GM12865 (cell line): ENCODE results near the gene CLECL1.

Experiments
- DNase-seq: peaks from one replicate; pipeline ENCODE4 v3.0.0; 2010; ENCODE audit warnings: low read depth
- H3K4me3 ChIP-seq: 2 replicates; pipeline ENCODE4 v1.5.1; 2011; ENCODE audit warnings: mild to moderate bottlenecking, low read depth, low read length, control low read depth
- TF ChIP-seq, protein P1 (sequence below): IDR thresholded peaks from 2 replicates; pipeline ENCODE4 v1.5.1; 2011; ENCODE audit warnings: low read length, control low read depth, low read depth, inconsistent platforms; ENCODE audit not compliant: insufficient read depth; ENCODE audit errors: missing control alignments

Gene CLECL1

DNA sequence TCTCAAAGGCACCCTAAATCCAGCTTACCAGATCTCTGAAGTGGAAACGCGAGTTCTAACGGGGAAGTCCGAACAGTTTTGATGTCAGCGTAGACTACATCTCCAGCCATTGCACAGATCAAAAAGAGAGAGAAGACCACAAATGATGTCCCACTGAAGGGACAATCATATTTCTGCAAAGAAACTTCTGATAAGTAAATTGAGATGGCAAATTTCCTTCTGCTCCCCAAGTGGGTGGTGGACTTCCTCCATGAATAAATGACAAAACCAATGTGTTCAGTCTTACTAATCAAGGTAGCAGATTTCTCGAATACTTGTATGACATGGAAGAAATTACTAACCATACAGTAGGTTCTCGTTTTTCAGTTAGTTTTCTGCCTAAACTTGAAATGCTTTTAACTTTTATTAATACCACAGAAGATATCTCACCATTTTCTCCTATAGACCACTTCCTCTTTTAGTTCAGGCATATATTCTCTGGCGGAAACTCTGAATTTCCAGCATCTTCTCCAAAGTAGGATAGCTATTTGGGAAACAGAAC, at the start of gene CLECL1:
Gene CLECL1, minus strand, starts transcription at position 177 of the 541 bp plus-strand sequence.
- peak within 1 kb of the TSS; percentile 89 for H3K4me3 ChIP-seq
- peak; percentile 72 for DNase-seq
- TF ChIP-seq, protein P1, sequence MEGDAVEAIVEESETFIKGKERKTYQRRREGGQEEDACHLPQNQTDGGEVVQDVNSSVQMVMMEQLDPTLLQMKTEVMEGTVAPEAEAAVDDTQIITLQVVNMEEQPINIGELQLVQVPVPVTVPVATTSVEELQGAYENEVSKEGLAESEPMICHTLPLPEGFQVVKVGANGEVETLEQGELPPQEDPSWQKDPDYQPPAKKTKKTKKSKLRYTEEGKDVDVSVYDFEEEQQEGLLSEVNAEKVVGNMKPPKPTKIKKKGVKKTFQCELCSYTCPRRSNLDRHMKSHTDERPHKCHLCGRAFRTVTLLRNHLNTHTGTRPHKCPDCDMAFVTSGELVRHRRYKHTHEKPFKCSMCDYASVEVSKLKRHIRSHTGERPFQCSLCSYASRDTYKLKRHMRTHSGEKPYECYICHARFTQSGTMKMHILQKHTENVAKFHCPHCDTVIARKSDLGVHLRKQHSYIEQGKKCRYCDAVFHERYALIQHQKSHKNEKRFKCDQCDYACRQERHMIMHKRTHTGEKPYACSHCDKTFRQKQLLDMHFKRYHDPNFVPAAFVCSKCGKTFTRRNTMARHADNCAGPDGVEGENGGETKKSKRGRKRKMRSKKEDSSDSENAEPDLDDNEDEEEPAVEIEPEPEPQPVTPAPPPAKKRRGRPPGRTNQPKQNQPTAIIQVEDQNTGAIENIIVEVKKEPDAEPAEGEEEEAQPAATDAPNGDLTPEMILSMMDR: no peak

DNA sequence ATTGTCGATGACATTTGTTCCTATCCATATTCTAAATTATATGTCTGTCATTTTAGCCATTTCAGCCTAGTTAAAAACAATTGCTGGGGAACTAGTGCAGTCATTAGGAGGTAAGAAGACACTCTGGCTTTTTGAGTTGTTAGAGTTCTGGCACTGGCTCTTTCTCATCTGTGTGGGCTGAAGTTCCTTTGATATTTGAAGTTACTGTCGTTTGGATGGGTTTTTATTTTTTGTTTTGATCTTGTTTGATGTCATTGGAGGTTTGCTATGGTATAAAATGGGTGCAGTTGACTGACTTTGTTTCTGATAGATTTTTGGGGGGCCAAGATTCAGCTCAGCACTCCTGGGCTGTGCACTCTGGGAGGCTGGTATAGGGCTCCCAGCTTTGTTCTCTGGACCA, 48.5 kb upstream of the CLECL1 start:
- no peak overlapping the region for H3K4me3 ChIP-seq
- TF ChIP-seq, protein P1: no peak
- no peak for DNase-seq

DNA sequence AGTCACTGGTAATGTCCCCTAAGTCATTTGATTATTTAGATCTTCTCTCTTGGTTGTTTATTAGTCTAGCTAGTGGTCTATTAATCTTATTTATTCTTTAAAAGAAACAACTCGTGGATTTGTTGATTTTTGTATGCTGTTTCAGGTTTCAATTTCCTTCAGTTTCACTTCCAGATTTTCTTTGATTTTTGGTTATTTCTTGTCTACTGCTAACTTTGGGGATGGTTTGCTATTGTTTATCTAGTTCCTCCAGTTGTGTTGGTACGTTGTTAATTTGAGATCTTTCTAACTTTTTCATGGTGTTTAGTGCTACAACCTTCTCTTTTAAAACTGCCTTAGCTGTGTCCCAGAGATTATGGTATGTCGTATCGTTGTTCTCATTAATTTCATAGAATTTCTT, 46.3 kb upstream of the CLECL1 start:
- DNase-seq: no peak
- no peak overlapping the region for H3K4me3 ChIP-seq
- TF ChIP-seq, protein P1: no peak

DNA sequence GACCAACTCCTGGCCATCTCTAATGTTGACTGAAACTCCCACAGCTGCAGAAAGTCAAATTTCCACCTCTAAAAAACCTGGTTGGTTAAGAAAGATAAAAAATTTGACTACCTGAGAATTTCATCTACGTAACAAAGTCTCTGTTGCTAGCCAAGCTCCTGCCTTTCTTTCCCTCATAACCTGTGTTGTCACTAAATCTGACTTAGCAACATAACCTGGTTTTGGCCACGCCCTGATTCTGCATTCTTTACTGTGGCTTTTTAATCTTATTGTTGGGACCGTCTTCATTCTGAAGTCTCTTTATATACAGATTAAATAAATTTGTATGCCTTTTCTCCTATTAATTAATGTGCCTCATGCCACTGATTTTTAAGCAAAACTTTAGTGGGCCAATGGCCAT, 43.9 kb upstream of the CLECL1 start:
- H3K4me3 ChIP-seq: no peak overlapping the region
- TF ChIP-seq, protein P1: no peak
- DNase-seq: no peak

DNA sequence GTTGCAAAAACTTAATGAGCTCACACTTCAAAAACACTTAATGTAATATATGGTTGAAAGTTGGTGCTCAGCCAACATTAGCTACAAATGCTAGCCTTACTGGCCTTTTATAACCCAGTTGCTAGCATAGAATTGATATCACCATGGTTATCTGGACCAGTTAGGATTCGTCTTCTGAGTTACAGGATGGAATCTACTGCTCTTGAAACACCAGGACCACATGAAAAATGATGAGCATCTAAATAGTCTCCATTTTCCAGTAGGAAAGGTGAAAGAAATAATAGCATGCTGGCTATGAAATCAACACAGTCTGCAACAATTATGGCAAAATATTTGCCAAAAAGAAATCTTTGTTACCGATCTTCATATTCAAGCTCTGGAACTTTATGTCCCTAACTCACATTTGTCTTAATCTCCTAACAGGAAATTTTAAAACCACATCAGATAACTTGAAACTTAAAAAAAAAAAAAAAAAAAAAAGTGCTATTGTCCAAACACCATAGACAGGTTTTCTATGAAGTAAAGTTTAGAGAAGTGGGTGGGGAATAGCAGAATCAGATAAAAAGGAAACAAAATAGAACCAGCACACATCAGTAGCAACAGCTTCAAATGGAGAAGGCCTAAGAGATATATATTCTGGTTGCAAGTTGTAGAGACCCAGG, 40.5 kb upstream of the CLECL1 start:
- TF ChIP-seq, protein P1: no peak
- DNase-seq: no peak
- H3K4me3 ChIP-seq: no peak overlapping the region

DNA sequence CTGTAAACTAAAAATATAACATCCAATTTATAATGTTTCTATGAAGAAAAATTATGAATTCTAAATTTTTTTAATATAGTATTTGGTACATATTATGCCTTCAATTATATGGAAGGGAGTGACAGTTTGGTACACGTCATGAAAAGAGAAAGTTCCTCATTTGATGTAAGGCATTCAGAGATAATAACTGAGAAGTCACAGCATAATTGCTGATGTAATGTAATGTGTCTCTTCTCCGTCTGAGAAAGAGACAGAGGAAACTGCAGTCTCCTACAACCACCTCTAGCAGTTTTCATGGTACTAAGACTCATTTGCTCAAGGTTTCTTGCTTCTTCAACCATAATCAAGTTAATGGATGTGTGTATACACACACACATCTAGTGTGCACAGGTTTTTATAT, 30.1 kb upstream of the CLECL1 start:
- H3K4me3 ChIP-seq: no peak overlapping the region
- TF ChIP-seq, protein P1: no peak
- no peak for DNase-seq

DNA sequence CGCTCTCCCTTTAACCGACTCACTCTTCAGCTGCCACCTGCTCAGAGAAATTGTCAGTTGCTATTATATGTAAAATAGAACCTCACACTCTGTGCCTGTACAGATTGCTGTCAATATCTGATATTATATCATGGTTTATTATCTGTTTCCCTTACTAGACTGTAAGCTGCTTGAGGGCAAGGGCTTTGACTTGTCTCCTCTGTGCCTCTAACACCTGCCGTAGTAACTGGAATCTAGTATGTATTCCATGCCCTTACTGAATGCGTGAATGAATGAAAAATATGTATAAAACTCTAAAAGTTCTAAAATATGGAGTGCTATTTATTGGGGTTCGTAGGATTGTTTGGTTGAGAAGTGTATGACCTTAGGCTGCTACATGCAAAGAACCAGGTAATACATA, 29.5 kb upstream of the CLECL1 start:
- H3K4me3 ChIP-seq: no peak overlapping the region
- TF ChIP-seq, protein P1: no peak
- no peak for DNase-seq
